ENCODE data around the gene ZNF383.
"Not testable (repeated sequence)": the region's sequence is repeated elsewhere in the genome, so short reads cannot be mapped to it uniquely, and the experiment has no call there.

ZNF383 gene

GRCh38 chr19:37217775-37218591, at the start of gene ZNF383:
ZNF383 (plus strand) TSS chr19:37218214; CDS start chr19:37230454, 12,240 bp downstream.
- DNase-seq = peak; percentile 90

GRCh38 chr19:37172368-37173366, 45.3 kb upstream of the ZNF383 start, which contains the start of gene ZNF585A:
ZNF585A (minus strand) TSS chr19:37172695; CDS start chr19:37169910, 2,785 bp downstream.
- DNase-seq = peak; percentile 97

- not testable (repeated sequence) for DNase-seq
Observed at GRCh38 chr19:37186071-37186470, 31.9 kb upstream of the ZNF383 start.

- not testable (repeated sequence) for DNase-seq
Observed at GRCh38 chr19:37195248-37195647, 22.8 kb upstream of the ZNF383 start.

- not testable (repeated sequence) for DNase-seq
Observed at GRCh38 chr19:37197115-37197514, 20.9 kb upstream of the ZNF383 start.

GRCh38 chr19:37197768-37198167, 20.2 kb upstream of the ZNF383 start:
- DNase-seq = no peak

GRCh38 chr19:37217480-37217774, 587 bp upstream of the ZNF383 start:
- DNase-seq = no peak

GRCh38 chr19:37218592-37218935, 550 bp downstream of the ZNF383 start:
- DNase-seq = no peak

- no peak for DNase-seq
Observed at GRCh38 chr19:37220383-37220782, 2.4 kb downstream of the ZNF383 start.

- DNase-seq = no peak
Observed at GRCh38 chr19:37221136-37221535, 3.1 kb downstream of the ZNF383 start.

GRCh38 chr19:37226248-37226647, 8.2 kb downstream of the ZNF383 start:
- no peak for DNase-seq

GRCh38 chr19:37227996-37228395, 10.0 kb downstream of the ZNF383 start:
- DNase-seq = no peak

- no peak for DNase-seq
Observed at GRCh38 chr19:37243206-37243632, 25.2 kb downstream of the ZNF383 start.

- DNase-seq = no peak
Observed at GRCh38 chr19:37251308-37252229, 33.6 kb downstream of the ZNF383 start.

GRCh38 chr19:37263028-37263427, 45.0 kb downstream of the ZNF383 start:
- not testable (repeated sequence) for DNase-seq

- not testable (repeated sequence) for DNase-seq
Observed at GRCh38 chr19:37267005-37267404, 49.0 kb downstream of the ZNF383 start.

- not testable (repeated sequence) for DNase-seq
Observed at GRCh38 chr19:37267755-37268154, 49.7 kb downstream of the ZNF383 start.

- DNase-seq = not testable (repeated sequence)
Observed at GRCh38 chr19:37280656-37281055, 62.6 kb downstream of the ZNF383 start.

- not testable (repeated sequence) for DNase-seq
Observed at GRCh38 chr19:37284020-37284419, 66.0 kb downstream of the ZNF383 start.

GRCh38 chr19:37289229-37289628, 71.2 kb downstream of the ZNF383 start:
- not testable (repeated sequence) for DNase-seq

GRCh38 chr19:37292998-37293939, 75.3 kb downstream of the ZNF383 start:
- not testable (repeated sequence) for DNase-seq

Measured in DMS79 (cell line).